ENCODE data around the gene MYL6B. TPM values are rescaled to one million over a fixed set of nuclear protein-coding genes. Genes with fewer than 3 reads are reported as not detected.
A peak's percentile ranks its signal among the peaks of the same experiment; 100 is the strongest.

MYL6B gene
- total RNA-seq, 1 donor from 2014 or later: 40.8 TPM

DNA sequence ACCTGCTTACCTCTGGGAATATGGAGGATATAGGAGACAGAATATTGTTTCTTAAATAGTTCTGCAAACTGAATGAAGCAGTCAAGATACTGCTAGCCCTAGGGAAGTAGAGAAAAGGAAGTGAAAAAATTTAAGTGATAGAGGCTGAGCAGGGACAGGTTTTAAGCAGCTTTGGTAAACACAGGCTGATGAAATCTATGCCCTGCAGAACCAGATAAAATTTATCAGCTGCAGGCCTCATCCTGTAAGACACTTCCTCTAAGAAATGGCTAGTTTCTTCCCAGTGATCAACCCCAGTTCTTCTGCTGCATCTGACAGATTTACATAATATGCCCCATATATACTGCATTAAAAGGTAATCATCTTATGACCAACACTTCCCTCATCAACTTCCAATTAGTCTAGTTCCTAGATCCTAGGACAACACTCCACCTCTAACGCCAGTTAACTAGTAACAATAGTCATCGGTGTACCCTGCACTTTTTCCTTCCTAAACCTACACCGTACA, 25.6 kb upstream of the MYL6B start:
- no peaks in the 10 kb centered on the region for H3K9me3 ChIP-seq
- intact Hi-C loops (cut with DNase I): loop anchor here (10.0 kb wide), 1 partner anchor 98 kb away; the partner anchor contains the start of genes NABP2 and RNF41
- no peak for DNase-seq (ENCODE audit: extremely low spot score in 2 of 2)
- TF ChIP-seq CTCF (IDR thresholded peaks at IDR 0.05): no peak
- no peak for TF ChIP-seq POLR2A (IDR thresholded peaks at IDR 0.05)
- TF ChIP-seq POLR2AphosphoS5 (IDR thresholded peaks at IDR 0.05; ENCODE audit: insufficient read depth in 1 of 2, low read depth in 1 of 2): no peak
- H3K4me1 ChIP-seq: peaks cover 35% of the 10 kb centered on the region
- H3K4me3 ChIP-seq: peak overlapping the region; percentile 34 to 86
- H3K27me3 ChIP-seq: no peaks in the 10 kb centered on the region
- peaks cover 0 to 15% of the 10 kb centered on the region in 2 donors for H3K36me3 ChIP-seq
- peak overlapping the region; percentile 95 for H3K27ac ChIP-seq

GRCh38 chr12:56127485-56127887, 24.9 kb upstream of the MYL6B start:
- H3K27me3 ChIP-seq: no peaks in the 10 kb centered on the region
- peak overlapping the region; percentile 34 to 86 for H3K4me3 ChIP-seq
- H3K27ac ChIP-seq: peak overlapping the region; percentile 95
- intact Hi-C loops (cut with DNase I): loop anchor here (10.0 kb wide), 1 partner anchor 97 kb away; the partner anchor contains the start of genes NABP2 and RNF41
- peak in 1 of 2 donors; percentile 36 for TF ChIP-seq POLR2A (IDR thresholded peaks at IDR 0.05)
- no peak for TF ChIP-seq POLR2AphosphoS5 (IDR thresholded peaks at IDR 0.05; ENCODE audit: insufficient read depth in 1 of 2, low read depth in 1 of 2)
- H3K9me3 ChIP-seq: no peaks in the 10 kb centered on the region
- no peak for DNase-seq (ENCODE audit: extremely low spot score in 2 of 2)
- peaks cover 35% of the 10 kb centered on the region for H3K4me1 ChIP-seq
- peaks cover 0 to 21% of the 10 kb centered on the region in 2 donors for H3K36me3 ChIP-seq

GRCh38 chr12:56127888-56128669, 24.3 kb upstream of the MYL6B start, which contains the start of gene ESYT1:
TSS of gene ESYT1 (plus strand) at chr12:56128267. CDS start at chr12:56128320, 53 bp downstream.
- peak; percentile 100 for DNase-seq (ENCODE audit: extremely low spot score in 2 of 2)
- H3K36me3 ChIP-seq: peaks cover 0 to 27% of the 10 kb centered on the region in 2 donors
- H3K27ac ChIP-seq: peak within 1 kb of the TSS; percentile 95
- no peak for TF ChIP-seq CTCF (IDR thresholded peaks at IDR 0.05)
- TF ChIP-seq POLR2AphosphoS5 (IDR thresholded peaks at IDR 0.05; ENCODE audit: insufficient read depth in 1 of 2, low read depth in 1 of 2): peak; percentile 97 to 99
- TF ChIP-seq POLR2A (IDR thresholded peaks at IDR 0.05): peak; percentile 76 to 98
- H3K9me3 ChIP-seq: no peaks in the 10 kb centered on the region
- intact Hi-C loops (cut with DNase I): loop anchor here (10.0 kb wide), 1 partner anchor 97 kb away; the partner anchor contains the start of genes NABP2 and RNF41
- no peaks in the 10 kb centered on the region for H3K27me3 ChIP-seq
- peak within 1 kb of the TSS; percentile 75 to 86 for H3K4me3 ChIP-seq
- H3K4me1 ChIP-seq: peaks cover 35% of the 10 kb centered on the region

DNA sequence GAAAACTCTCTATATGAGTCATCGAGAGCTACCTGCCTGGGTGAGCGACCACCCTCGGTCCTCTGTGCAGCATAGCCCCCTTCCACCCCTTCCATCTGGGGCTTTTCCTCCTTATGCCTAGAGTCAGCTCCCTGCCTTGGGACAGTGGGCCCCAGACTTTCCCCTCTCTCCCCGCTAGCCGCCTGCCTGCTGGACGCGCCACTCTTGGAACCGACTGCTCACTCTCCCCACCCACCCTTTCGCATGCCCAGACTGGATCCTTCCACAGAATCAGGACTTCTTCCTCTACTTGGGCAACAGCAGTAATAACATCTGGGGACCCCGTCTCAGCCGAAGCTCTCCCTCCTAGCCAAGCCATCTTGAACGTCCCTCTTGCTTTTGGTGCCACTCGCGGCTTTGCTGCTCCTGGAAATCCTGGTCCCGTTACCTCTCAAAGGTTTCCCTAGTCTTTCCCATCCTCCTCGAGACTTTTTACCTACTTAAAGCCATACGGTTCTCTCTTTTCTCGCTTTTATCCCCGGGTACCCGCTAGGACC, 23.6 kb upstream of the MYL6B start:
- Histone ChIP-seq H3K4me3 (peak overlapping the region; percentile 75 to 86), H3K9me3 (no peaks in the 10 kb centered on the region), H3K4me1 (peaks cover 35% of the 10 kb centered on the region), H3K27me3 (no peaks in the 10 kb centered on the region), H3K27ac (peak overlapping the region; percentile 95), H3K36me3 (peaks cover 0 to 34% of the 10 kb centered on the region in 2 donors)
- TF ChIP-seq CTCF (IDR thresholded peaks at IDR 0.05) (no peak), POLR2AphosphoS5 (IDR thresholded peaks at IDR 0.05; ENCODE audit: insufficient read depth in 1 of 2, low read depth in 1 of 2) (no peak), POLR2A (IDR thresholded peaks at IDR 0.05) (no peak)
- DNase-seq (ENCODE audit: extremely low spot score in 2 of 2): peak in 1 of 2 donors; percentile 96
- intact Hi-C loops (cut with DNase I): loop anchor here (10.0 kb wide), 1 partner anchor 96 kb away; the partner anchor contains the start of genes NABP2 and RNF41

DNA sequence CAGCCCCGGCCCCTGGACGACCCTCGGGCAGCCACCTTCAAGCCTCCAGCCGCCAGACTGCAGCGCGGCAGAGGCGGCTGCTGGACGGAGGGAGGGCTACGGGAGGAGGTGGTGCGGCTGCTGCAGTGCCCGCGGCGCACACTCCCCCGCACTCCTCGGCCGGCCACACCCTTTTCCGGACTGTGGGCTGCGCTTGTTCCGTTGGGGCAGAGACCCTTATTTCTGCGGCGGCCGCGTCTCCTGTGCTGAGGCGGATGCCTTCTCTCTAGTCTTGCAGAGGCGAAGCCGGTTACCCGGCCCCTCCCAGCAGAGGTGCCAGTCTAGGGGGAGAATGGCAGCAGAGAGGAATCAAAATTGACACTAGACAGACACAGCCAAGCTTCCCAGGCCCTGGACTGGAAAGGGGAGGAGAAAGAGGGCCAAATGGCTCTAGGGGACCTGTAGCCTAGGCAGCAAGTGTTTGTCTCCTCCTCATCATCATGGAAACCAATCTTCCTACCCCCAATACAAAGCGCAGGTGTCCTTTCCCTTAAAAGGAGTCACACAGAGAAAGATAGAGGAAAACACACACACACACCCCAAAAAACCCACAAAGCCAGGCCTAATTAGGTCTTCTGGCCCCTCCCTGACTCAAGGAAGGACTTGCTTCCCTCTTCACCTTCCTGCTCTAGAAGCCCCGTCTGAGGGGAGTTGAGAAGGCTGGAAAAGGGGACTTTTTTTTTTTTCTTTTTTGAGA, 23.0 kb upstream of the MYL6B start:
- Histone ChIP-seq H3K4me3 (peak overlapping the region; percentile 75 to 86), H3K9me3 (no peaks in the 10 kb centered on the region), H3K36me3 (peaks cover 4 to 40% of the 10 kb centered on the region in 2 donors), H3K27ac (peak overlapping the region; percentile 95), H3K27me3 (no peaks in the 10 kb centered on the region), H3K4me1 (peaks cover 35% of the 10 kb centered on the region)
- no peak for DNase-seq (ENCODE audit: extremely low spot score in 2 of 2)
- intact Hi-C loops (cut with DNase I): loop anchor here (10.0 kb wide), 1 partner anchor 95 kb away; the partner anchor contains the start of genes NABP2 and RNF41
- TF ChIP-seq POLR2AphosphoS5 (IDR thresholded peaks at IDR 0.05; ENCODE audit: insufficient read depth in 1 of 2, low read depth in 1 of 2) (peak; percentile 14 to 86), POLR2A (IDR thresholded peaks at IDR 0.05) (no peak)

All from vagina (tissue), 2 donors.